ENCODE measurements around the gene PSEN1.

The PSEN1 gene

GRCh38 chr14:73220634-73221033, 84.3 kb downstream of the PSEN1 start:
- H3K4me1 ChIP-seq (ENCODE audit: control insufficient read depth, insufficient read depth, low read length), result peaks cover 12% of the 10 kb centered on the region
- H3K9me3 ChIP-seq (replicated peaks; ENCODE audit: low read length), result no peaks in the 10 kb centered on the region
- no peak overlapping the region for H3K9ac ChIP-seq (ENCODE audit: low read depth, low read length)
- no peak overlapping the region for H3K4me2 ChIP-seq (ENCODE audit: low read length)
- peaks cover 48% of the 10 kb centered on the region for H3K36me3 ChIP-seq (ENCODE audit: insufficient read depth, low read length)
- H3K4me3 ChIP-seq (ENCODE audit: low read length), result no peak overlapping the region
- H3K27me3 ChIP-seq (ENCODE audit: control insufficient read depth, insufficient read depth, low read length), result no peaks in the 10 kb centered on the region

- H3K4me1 ChIP-seq (ENCODE audit: control insufficient read depth, insufficient read depth, low read length), result peaks cover 9% of the 10 kb centered on the region
- no peak overlapping the region for H3K4me3 ChIP-seq (ENCODE audit: low read length)
- H3K9ac ChIP-seq (ENCODE audit: low read depth, low read length), result no peak overlapping the region
- peaks cover 40% of the 10 kb centered on the region for H3K36me3 ChIP-seq (ENCODE audit: insufficient read depth, low read length)
- H3K27me3 ChIP-seq (ENCODE audit: control insufficient read depth, insufficient read depth, low read length), result no peaks in the 10 kb centered on the region
- no peak overlapping the region for H3K4me2 ChIP-seq (ENCODE audit: low read length)
- H3K9me3 ChIP-seq (replicated peaks; ENCODE audit: low read length), result no peaks in the 10 kb centered on the region
Observed at GRCh38 chr14:73221945-73222344, 85.6 kb downstream of the PSEN1 start.

GRCh38 chr14:73223049-73223448, 86.7 kb downstream of the PSEN1 start:
- Histone ChIP-seq H3K27me3 (ENCODE audit: control insufficient read depth, insufficient read depth, low read length) (no peaks in the 10 kb centered on the region), H3K9ac (ENCODE audit: low read depth, low read length) (no peak overlapping the region), H3K4me2 (ENCODE audit: low read length) (no peak overlapping the region), H3K4me1 (ENCODE audit: control insufficient read depth, insufficient read depth, low read length) (peaks cover 13% of the 10 kb centered on the region), H3K9me3 (replicated peaks; ENCODE audit: low read length) (no peaks in the 10 kb centered on the region), H3K36me3 (ENCODE audit: insufficient read depth, low read length) (peaks cover 32% of the 10 kb centered on the region), H3K4me3 (ENCODE audit: low read length) (no peak overlapping the region)

- Histone ChIP-seq H3K36me3 (ENCODE audit: insufficient read depth, low read length) (peaks cover 12% of the 10 kb centered on the region), H3K4me1 (ENCODE audit: control insufficient read depth, insufficient read depth, low read length) (peaks cover 24% of the 10 kb centered on the region), H3K9ac (ENCODE audit: low read depth, low read length) (no peak overlapping the region), H3K4me3 (ENCODE audit: low read length) (no peak overlapping the region), H3K4me2 (ENCODE audit: low read length) (no peak overlapping the region), H3K9me3 (replicated peaks; ENCODE audit: low read length) (no peaks in the 10 kb centered on the region), H3K27me3 (ENCODE audit: control insufficient read depth, insufficient read depth, low read length) (no peaks in the 10 kb centered on the region)
Observed at GRCh38 chr14:73225496-73225895, 89.2 kb downstream of the PSEN1 start.

GRCh38 chr14:73227812-73228781, 91.8 kb downstream of the PSEN1 start:
- H3K9me3 ChIP-seq (replicated peaks; ENCODE audit: low read length), result no peaks in the 10 kb centered on the region
- H3K36me3 ChIP-seq (ENCODE audit: insufficient read depth, low read length), result no peaks in the 10 kb centered on the region
- H3K27me3 ChIP-seq (ENCODE audit: control insufficient read depth, insufficient read depth, low read length), result peaks cover 17% of the 10 kb centered on the region
- peak overlapping the region; percentile 2 for H3K4me3 ChIP-seq (ENCODE audit: low read length)
- peak overlapping the region; percentile 47 for H3K4me2 ChIP-seq (ENCODE audit: low read length)
- peaks cover 16% of the 10 kb centered on the region for H3K4me1 ChIP-seq (ENCODE audit: control insufficient read depth, insufficient read depth, low read length)
- H3K9ac ChIP-seq (ENCODE audit: low read depth, low read length), result no peak overlapping the region

GRCh38 chr14:73230051-73230450, 93.7 kb downstream of the PSEN1 start:
- peaks cover 16% of the 10 kb centered on the region for H3K4me1 ChIP-seq (ENCODE audit: control insufficient read depth, insufficient read depth, low read length)
- H3K4me2 ChIP-seq (ENCODE audit: low read length), result no peak overlapping the region
- H3K9me3 ChIP-seq (replicated peaks; ENCODE audit: low read length), result no peaks in the 10 kb centered on the region
- H3K27me3 ChIP-seq (ENCODE audit: control insufficient read depth, insufficient read depth, low read length), result peaks cover 37% of the 10 kb centered on the region
- H3K4me3 ChIP-seq (ENCODE audit: low read length), result no peak overlapping the region
- H3K9ac ChIP-seq (ENCODE audit: low read depth, low read length), result no peak overlapping the region
- H3K36me3 ChIP-seq (ENCODE audit: insufficient read depth, low read length), result no peaks in the 10 kb centered on the region

GRCh38 chr14:73231981-73232851, 95.9 kb downstream of the PSEN1 start:
- Histone ChIP-seq H3K4me1 (ENCODE audit: control insufficient read depth, insufficient read depth, low read length) (peaks cover 16% of the 10 kb centered on the region), H3K27me3 (ENCODE audit: control insufficient read depth, insufficient read depth, low read length) (peaks cover 58% of the 10 kb centered on the region), H3K9ac (ENCODE audit: low read depth, low read length) (no peak overlapping the region), H3K36me3 (ENCODE audit: insufficient read depth, low read length) (no peaks in the 10 kb centered on the region), H3K4me2 (ENCODE audit: low read length) (no peak overlapping the region), H3K9me3 (replicated peaks; ENCODE audit: low read length) (no peaks in the 10 kb centered on the region), H3K4me3 (ENCODE audit: low read length) (no peak overlapping the region)

GRCh38 chr14:73232984-73233383, 96.7 kb downstream of the PSEN1 start:
- H3K36me3 ChIP-seq (ENCODE audit: insufficient read depth, low read length), result no peaks in the 10 kb centered on the region
- H3K4me2 ChIP-seq (ENCODE audit: low read length), result no peak overlapping the region
- H3K9ac ChIP-seq (ENCODE audit: low read depth, low read length), result no peak overlapping the region
- no peak overlapping the region for H3K4me3 ChIP-seq (ENCODE audit: low read length)
- H3K27me3 ChIP-seq (ENCODE audit: control insufficient read depth, insufficient read depth, low read length), result peaks cover 65% of the 10 kb centered on the region
- peaks cover 20% of the 10 kb centered on the region for H3K4me1 ChIP-seq (ENCODE audit: control insufficient read depth, insufficient read depth, low read length)
- no peaks in the 10 kb centered on the region for H3K9me3 ChIP-seq (replicated peaks; ENCODE audit: low read length)

- H3K36me3 ChIP-seq (ENCODE audit: insufficient read depth, low read length), result no peaks in the 10 kb centered on the region
- peaks cover 68% of the 10 kb centered on the region for H3K27me3 ChIP-seq (ENCODE audit: control insufficient read depth, insufficient read depth, low read length)
- H3K4me1 ChIP-seq (ENCODE audit: control insufficient read depth, insufficient read depth, low read length), result peaks cover 20% of the 10 kb centered on the region
- no peak overlapping the region for H3K4me3 ChIP-seq (ENCODE audit: low read length)
- H3K9ac ChIP-seq (ENCODE audit: low read depth, low read length), result no peak overlapping the region
- no peaks in the 10 kb centered on the region for H3K9me3 ChIP-seq (replicated peaks; ENCODE audit: low read length)
- H3K4me2 ChIP-seq (ENCODE audit: low read length), result no peak overlapping the region
Observed at GRCh38 chr14:73233564-73233963, 97.3 kb downstream of the PSEN1 start.

GRCh38 chr14:73234029-73234428, 97.7 kb downstream of the PSEN1 start:
- Histone ChIP-seq H3K4me3 (ENCODE audit: low read length) (no peak overlapping the region), H3K9ac (ENCODE audit: low read depth, low read length) (no peak overlapping the region), H3K4me2 (ENCODE audit: low read length) (no peak overlapping the region), H3K9me3 (replicated peaks; ENCODE audit: low read length) (no peaks in the 10 kb centered on the region), H3K27me3 (ENCODE audit: control insufficient read depth, insufficient read depth, low read length) (peaks cover 68% of the 10 kb centered on the region), H3K4me1 (ENCODE audit: control insufficient read depth, insufficient read depth, low read length) (peaks cover 20% of the 10 kb centered on the region), H3K36me3 (ENCODE audit: insufficient read depth, low read length) (no peaks in the 10 kb centered on the region)

GRCh38 chr14:73234586-73235394, 98.5 kb downstream of the PSEN1 start:
- peaks cover 26% of the 10 kb centered on the region for H3K4me1 ChIP-seq (ENCODE audit: control insufficient read depth, insufficient read depth, low read length)
- H3K4me3 ChIP-seq (ENCODE audit: low read length), result no peak overlapping the region
- no peak overlapping the region for H3K4me2 ChIP-seq (ENCODE audit: low read length)
- H3K27me3 ChIP-seq (ENCODE audit: control insufficient read depth, insufficient read depth, low read length), result peaks cover 69% of the 10 kb centered on the region
- H3K9me3 ChIP-seq (replicated peaks; ENCODE audit: low read length), result no peaks in the 10 kb centered on the region
- H3K36me3 ChIP-seq (ENCODE audit: insufficient read depth, low read length), result no peaks in the 10 kb centered on the region
- H3K9ac ChIP-seq (ENCODE audit: low read depth, low read length), result no peak overlapping the region
